ENCODE results near the gene FGF12.
"Not testable (repeated sequence)": the region's sequence is repeated elsewhere in the genome, so short reads cannot be mapped to it uniquely, and the experiment has no call there.

FGF12 gene

DNA sequence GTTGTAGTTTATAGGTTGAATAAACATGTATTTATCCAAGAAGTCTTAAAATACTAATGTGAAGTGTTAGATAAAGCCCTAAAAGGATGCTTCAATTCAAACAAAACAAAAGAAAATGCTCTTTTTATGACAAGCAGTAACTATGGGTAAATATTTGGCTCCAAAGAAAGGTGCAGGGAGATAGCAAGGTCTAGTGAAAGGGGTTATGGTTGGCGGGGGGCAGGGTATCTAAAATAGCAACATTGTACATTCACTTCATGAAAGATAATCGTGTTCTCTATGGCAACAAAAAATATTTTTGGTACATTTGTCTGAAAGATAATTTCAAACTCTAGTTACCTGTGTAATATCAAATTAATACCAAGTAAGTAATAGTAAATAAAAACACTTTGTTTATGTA, 149.5 kb downstream of the FGF12 start:
- Histone ChIP-seq H3K79me2 (ENCODE audit: control insufficient read depth, low read length) (no peaks in the 10 kb centered on the region), H3K4me2 (ENCODE audit: low read length) (no peak overlapping the region), H3K27ac (ENCODE audit: low read depth, low read length) (no peak overlapping the region), H3F3A (ENCODE audit: control insufficient read depth, insufficient read depth) (no peaks in the 10 kb centered on the region), H3K36me3 (ENCODE audit: control insufficient read depth, low read length) (no peaks in the 10 kb centered on the region), H4K20me1 (ENCODE audit: control insufficient read depth, insufficient read depth, low read depth, low read length) (no peaks in the 10 kb centered on the region), H3K27me3 (ENCODE audit: control insufficient read depth, low read length) (no peaks in the 10 kb centered on the region), H3K4me1 (ENCODE audit: control insufficient read depth, low read length) (peaks cover 3% of the 10 kb centered on the region; the same call in 1 of the 2 replicates), H3K9me3 (ENCODE audit: control insufficient read depth, insufficient read depth, low read length) (no peaks in the 10 kb centered on the region), H3K9me2 (replicated peaks; ENCODE audit: control insufficient read depth, low read length) (no peaks in the 10 kb centered on the region), H3K4me3 (ENCODE audit: low read length) (no peak overlapping the region)
- TF ChIP-seq EZH2phosphoT487 (IDR thresholded peaks at IDR 0.05; ENCODE audit: borderline replicate concordance, low read length) = no peak

DNA sequence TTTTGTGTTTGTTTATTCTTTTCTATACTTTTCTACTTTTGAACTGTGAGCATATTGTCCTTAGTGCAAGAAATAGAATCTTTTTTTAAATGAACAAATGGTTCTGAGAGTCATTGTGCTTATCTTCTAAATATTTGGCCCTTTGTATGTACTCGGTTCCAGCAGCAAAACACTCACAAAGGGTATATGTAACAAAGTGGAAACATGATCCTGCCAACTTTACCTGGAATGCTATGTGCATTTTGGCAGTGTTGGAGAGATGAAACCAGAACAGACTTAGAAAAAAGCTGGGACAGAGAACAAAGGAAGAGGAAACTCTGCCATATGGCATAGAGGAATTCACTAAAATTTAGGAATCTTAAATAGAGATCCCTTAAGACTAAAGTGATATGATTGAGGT, 150.1 kb downstream of the FGF12 start:
- TF ChIP-seq, protein P1, sequence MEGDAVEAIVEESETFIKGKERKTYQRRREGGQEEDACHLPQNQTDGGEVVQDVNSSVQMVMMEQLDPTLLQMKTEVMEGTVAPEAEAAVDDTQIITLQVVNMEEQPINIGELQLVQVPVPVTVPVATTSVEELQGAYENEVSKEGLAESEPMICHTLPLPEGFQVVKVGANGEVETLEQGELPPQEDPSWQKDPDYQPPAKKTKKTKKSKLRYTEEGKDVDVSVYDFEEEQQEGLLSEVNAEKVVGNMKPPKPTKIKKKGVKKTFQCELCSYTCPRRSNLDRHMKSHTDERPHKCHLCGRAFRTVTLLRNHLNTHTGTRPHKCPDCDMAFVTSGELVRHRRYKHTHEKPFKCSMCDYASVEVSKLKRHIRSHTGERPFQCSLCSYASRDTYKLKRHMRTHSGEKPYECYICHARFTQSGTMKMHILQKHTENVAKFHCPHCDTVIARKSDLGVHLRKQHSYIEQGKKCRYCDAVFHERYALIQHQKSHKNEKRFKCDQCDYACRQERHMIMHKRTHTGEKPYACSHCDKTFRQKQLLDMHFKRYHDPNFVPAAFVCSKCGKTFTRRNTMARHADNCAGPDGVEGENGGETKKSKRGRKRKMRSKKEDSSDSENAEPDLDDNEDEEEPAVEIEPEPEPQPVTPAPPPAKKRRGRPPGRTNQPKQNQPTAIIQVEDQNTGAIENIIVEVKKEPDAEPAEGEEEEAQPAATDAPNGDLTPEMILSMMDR (IDR thresholded peaks at IDR 0.05; ENCODE audit: low read depth, low read length, poor library complexity, severe bottlenecking) = no peak
- no peak for TF ChIP-seq EZH2phosphoT487 (IDR thresholded peaks at IDR 0.05; ENCODE audit: borderline replicate concordance, low read length)
- Histone ChIP-seq H3K4me2 (ENCODE audit: low read length) (no peak overlapping the region), H3K36me3 (ENCODE audit: control insufficient read depth, low read length) (no peaks in the 10 kb centered on the region), H4K20me1 (ENCODE audit: control insufficient read depth, insufficient read depth, low read depth, low read length) (no peaks in the 10 kb centered on the region), H3K27ac (ENCODE audit: low read depth, low read length) (no peak overlapping the region), H3K4me3 (ENCODE audit: low read length) (no peak overlapping the region), H3F3A (ENCODE audit: control insufficient read depth, insufficient read depth) (no peaks in the 10 kb centered on the region), H3K4me1 (ENCODE audit: control insufficient read depth, low read length) (peaks cover 2% of the 10 kb centered on the region; the same call in 1 of the 2 replicates), H3K9me3 (ENCODE audit: control insufficient read depth, insufficient read depth, low read length) (no peaks in the 10 kb centered on the region), H3K9me2 (replicated peaks; ENCODE audit: control insufficient read depth, low read length) (no peaks in the 10 kb centered on the region), H3K79me2 (ENCODE audit: control insufficient read depth, low read length) (no peaks in the 10 kb centered on the region), H3K27me3 (ENCODE audit: control insufficient read depth, low read length) (no peaks in the 10 kb centered on the region)

DNA sequence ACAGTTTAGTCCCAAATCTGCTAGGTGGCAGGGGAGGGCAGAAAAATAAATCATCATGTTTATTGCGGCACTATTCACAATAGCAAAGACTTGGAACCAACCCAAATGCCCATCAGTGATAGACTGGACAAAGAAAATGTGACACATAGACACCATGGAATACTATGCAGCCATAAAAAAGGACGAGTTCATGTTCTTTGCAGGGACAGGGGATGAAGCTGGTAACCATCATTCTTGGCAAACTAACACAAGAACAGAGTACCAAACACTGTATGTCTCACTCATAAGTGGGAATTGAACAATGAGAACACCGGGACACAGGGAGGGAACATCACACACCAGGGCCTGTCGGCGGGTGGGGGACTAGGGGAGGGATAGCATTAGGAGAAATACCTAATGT, 150.6 kb downstream of the FGF12 start:
- H3K79me2 ChIP-seq (ENCODE audit: control insufficient read depth, low read length); H3K9me2 ChIP-seq (replicated peaks; ENCODE audit: control insufficient read depth, low read length); H4K20me1 ChIP-seq (ENCODE audit: control insufficient read depth, insufficient read depth, low read depth, low read length); H3K4me2 ChIP-seq (ENCODE audit: low read length); H3F3A ChIP-seq (ENCODE audit: control insufficient read depth, insufficient read depth); H3K27me3 ChIP-seq (ENCODE audit: control insufficient read depth, low read length); H3K36me3 ChIP-seq (ENCODE audit: control insufficient read depth, low read length); H3K27ac ChIP-seq (ENCODE audit: low read depth, low read length); H3K9me3 ChIP-seq (ENCODE audit: control insufficient read depth, insufficient read depth, low read length); H3K4me3 ChIP-seq (ENCODE audit: low read length); H3K4me1 ChIP-seq (ENCODE audit: control insufficient read depth, low read length): not testable (repeated sequence)

DNA sequence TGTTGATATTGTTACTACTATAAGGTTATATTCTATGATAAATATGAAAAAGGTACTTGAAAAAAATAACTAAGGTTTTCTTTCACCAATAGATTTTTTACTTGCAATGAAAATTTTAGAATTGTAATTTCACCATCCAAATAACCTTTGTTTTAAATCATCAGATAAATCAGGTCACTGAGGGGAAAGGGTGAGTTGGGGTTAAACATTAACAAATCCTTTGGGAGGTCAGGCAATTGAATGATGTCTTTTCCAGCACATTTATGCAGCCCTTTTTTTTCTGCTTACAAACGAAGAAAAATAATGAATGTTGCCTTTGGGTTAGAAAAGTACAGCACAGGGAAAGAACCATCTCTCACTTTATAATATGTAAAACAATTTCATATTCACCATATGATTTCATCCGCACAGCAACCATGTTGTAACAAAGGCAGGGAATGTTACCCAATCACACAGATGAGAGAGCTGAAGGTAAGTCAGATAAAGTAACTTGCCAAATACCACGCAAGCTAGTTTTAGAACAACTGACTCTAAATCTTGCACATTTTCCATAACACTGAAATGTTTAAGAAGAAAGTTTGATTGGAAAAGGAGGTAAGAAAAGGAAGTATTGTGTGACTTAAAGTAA, 151.3 kb downstream of the FGF12 start:
- H3K4me1 ChIP-seq (ENCODE audit: control insufficient read depth, low read length) = no peaks in the 10 kb centered on the region
- no peaks in the 10 kb centered on the region for H3K9me2 ChIP-seq (replicated peaks; ENCODE audit: control insufficient read depth, low read length)
- H3K27ac ChIP-seq (ENCODE audit: low read depth, low read length) = no peak overlapping the region
- H3K4me2 ChIP-seq (ENCODE audit: low read length) = no peak overlapping the region
- no peaks in the 10 kb centered on the region for H3K27me3 ChIP-seq (ENCODE audit: control insufficient read depth, low read length)
- H3F3A ChIP-seq (ENCODE audit: control insufficient read depth, insufficient read depth) = no peaks in the 10 kb centered on the region
- no peaks in the 10 kb centered on the region for H3K79me2 ChIP-seq (ENCODE audit: control insufficient read depth, low read length)
- no peaks in the 10 kb centered on the region for H4K20me1 ChIP-seq (ENCODE audit: control insufficient read depth, insufficient read depth, low read depth, low read length)
- TF ChIP-seq, protein P1 (IDR thresholded peaks at IDR 0.05; ENCODE audit: low read depth, low read length, poor library complexity, severe bottlenecking) = no peak
- TF ChIP-seq EZH2phosphoT487 (IDR thresholded peaks at IDR 0.05; ENCODE audit: borderline replicate concordance, low read length) = no peak
- H3K9me3 ChIP-seq (ENCODE audit: control insufficient read depth, insufficient read depth, low read length) = no peaks in the 10 kb centered on the region
- H3K36me3 ChIP-seq (ENCODE audit: control insufficient read depth, low read length) = no peaks in the 10 kb centered on the region
- no peak overlapping the region for H3K4me3 ChIP-seq (ENCODE audit: low read length)

All from DOHH2 (cell line).